Measurements from ENCODE around the gene SLC10A1. TPM values are rescaled to one million over a fixed set of nuclear protein-coding genes. Genes with fewer than 3 reads are reported as not detected.

SLC10A1 gene
- total RNA-seq, 4 donors from 2014 or later = not detected

- peaks cover 0 to 55% (median 4%) of the 10 kb centered on the region in 3 donors for H3K36me3 ChIP-seq
- no peak overlapping the region for H3K4me3 ChIP-seq
- H3K27me3 ChIP-seq = no peaks in the 10 kb centered on the region
- H3K27ac ChIP-seq = no peak overlapping the region
- no peak for DNase-seq (ENCODE audit: low spot score in 2 of 2)
- WGBS, 2 donors = 97 to 100% methylated on average over 1 of the region's 1 CpG
- no peaks in the 10 kb centered on the region for H3K9me3 ChIP-seq
- TF ChIP-seq EP300 (IDR thresholded peaks at IDR 0.05) = no peak
- no peak for TF ChIP-seq CTCF (IDR thresholded peaks at IDR 0.05)
- TF ChIP-seq POLR2A (IDR thresholded peaks at IDR 0.05) = no peak
- H3K4me1 ChIP-seq = peaks cover 0 to 29% (median 1%) of the 10 kb centered on the region in 4 donors
These were observed 16.9 kb downstream of the SLC10A1 start for GRCh38 chr14:69780092-69780491.

- Histone ChIP-seq H3K9me3 (no peaks in the 10 kb centered on the region), H3K4me1 (peaks cover 0 to 29% (median 1%) of the 10 kb centered on the region in 4 donors), H3K36me3 (peaks cover 0 to 65% (median 4%) of the 10 kb centered on the region in 3 donors), H3K27ac (no peak overlapping the region), H3K27me3 (no peaks in the 10 kb centered on the region), H3K4me3 (no peak overlapping the region)
- TF ChIP-seq POLR2A (IDR thresholded peaks at IDR 0.05) (no peak), CTCF (IDR thresholded peaks at IDR 0.05) (no peak), EP300 (IDR thresholded peaks at IDR 0.05) (no peak)
- WGBS, 2 donors = 75 to 89% methylated on average over 2 of the region's 2 CpGs
- no peak for DNase-seq (ENCODE audit: low spot score in 2 of 2)
These were observed 18.0 kb downstream of the SLC10A1 start for GRCh38 chr14:69779088-69779487.

GRCh38 chr14:69776875-69777453, 20.1 kb downstream of the SLC10A1 start:
- no peak overlapping the region for H3K4me3 ChIP-seq
- TF ChIP-seq EP300 (IDR thresholded peaks at IDR 0.05) (no peak), CTCF (IDR thresholded peaks at IDR 0.05) (no peak), POLR2A (IDR thresholded peaks at IDR 0.05) (no peak)
- no peak for DNase-seq (ENCODE audit: low spot score in 2 of 2)
- peaks cover 0 to 86% (median 19%) of the 10 kb centered on the region in 3 donors for H3K36me3 ChIP-seq
- 73 to 76% methylated on average over 4 of the region's 4 CpGs for WGBS, 2 donors
- no peaks in the 10 kb centered on the region for H3K27me3 ChIP-seq
- H3K9me3 ChIP-seq = no peaks in the 10 kb centered on the region
- peaks cover 0 to 46% (median 1%) of the 10 kb centered on the region in 4 donors for H3K4me1 ChIP-seq
- no peak overlapping the region for H3K27ac ChIP-seq

GRCh38 chr14:69775012-69775411, 22.0 kb downstream of the SLC10A1 start:
- DNase-seq (ENCODE audit: low spot score in 2 of 2) = no peak
- Histone ChIP-seq H3K36me3 (peaks cover 0 to 94% (median 36%) of the 10 kb centered on the region in 3 donors), H3K4me1 (peaks cover 0 to 65% (median 8%) of the 10 kb centered on the region in 4 donors), H3K4me3 (no peak overlapping the region), H3K27me3 (no peaks in the 10 kb centered on the region), H3K27ac (no peak overlapping the region), H3K9me3 (no peaks in the 10 kb centered on the region)
- WGBS, 2 donors = 83 to 90% methylated on average over 3 of the region's 3 CpGs
- TF ChIP-seq CTCF (IDR thresholded peaks at IDR 0.05) = no peak
- no peak for TF ChIP-seq EP300 (IDR thresholded peaks at IDR 0.05)
- TF ChIP-seq POLR2A (IDR thresholded peaks at IDR 0.05) = no peak

GRCh38 chr14:69773571-69774276, 23.3 kb downstream of the SLC10A1 start:
- DNase-seq (ENCODE audit: low spot score in 2 of 2) = no peak
- TF ChIP-seq POLR2A (IDR thresholded peaks at IDR 0.05) (no peak), EP300 (IDR thresholded peaks at IDR 0.05) (no peak), CTCF (IDR thresholded peaks at IDR 0.05) (no peak)
- Histone ChIP-seq H3K4me3 (no peak overlapping the region), H3K9me3 (no peaks in the 10 kb centered on the region), H3K36me3 (peaks cover 0 to 94% (median 45%) of the 10 kb centered on the region in 3 donors), H3K27ac (no peak overlapping the region), H3K27me3 (no peaks in the 10 kb centered on the region), H3K4me1 (peaks cover 2 to 78% (median 20%) of the 10 kb centered on the region in 4 donors)
- 92% methylated on average over 7 of the region's 7 CpGs for WGBS, 2 donors
